ENCODE measurements around the gene CDC42BPG. TPM values are rescaled to one million over a fixed set of nuclear protein-coding genes. Genes with fewer than 3 reads are reported as not detected.

CDC42BPG gene
- total and polyA plus RNA-seq, 9 of the 15 experiments (the other 6 are each of a cell fraction or from before 2014, with no cell fraction given) = 0.04 to 8.8 (median 2.1) TPM

GRCh38 chr11:64855596-64856304, 11.3 kb upstream of the CDC42BPG start:
- POLR2A ChIA-PET = interaction anchor here (0.6 to 1.7 kb wide), 7 partner anchors 9 to 262 kb away, joined by 3 to 12 read pairs (median 4); partner anchors contain the start of genes CDC42BPG, EHD1 and ZNHIT2
- Histone ChIP-seq H2AFZ (ENCODE audit: low read depth, low read length) (no peak overlapping the region), H3K9ac (ENCODE audit: insufficient read depth in 1 of 2, low read depth in 2 of 2, low read length in 2 of 2) (peak overlapping the region; percentile 20 to 85; a peak in 3 of 4 replicates), H3K9me3 (replicated peaks; ENCODE audit: control insufficient read depth, insufficient read depth, low read depth, low read length) (no peaks in the 10 kb centered on the region), H3K4me2 (ENCODE audit: insufficient read depth, low read length) (peak overlapping the region; percentile 53; the same call in 1 of the 2 replicates), H3K79me2 (ENCODE audit: control insufficient read depth, insufficient read depth, low read length) (peaks cover 3% of the 10 kb centered on the region; the same call in 2 of the 3 replicates), H3K27me3 (ENCODE audit: control insufficient read depth in 2 of 2, insufficient read depth in 2 of 2, low read length in 2 of 2) (no peaks in the 10 kb centered on the region), H4K20me1 (replicated peaks; ENCODE audit: control insufficient read depth, insufficient read depth, low read length) (no peaks in the 10 kb centered on the region), H3K9me1 (ENCODE audit: control insufficient read depth, insufficient read depth, low read length) (no peaks in the 10 kb centered on the region), H3K27ac (ENCODE audit: extremely low read depth, low read depth, low read length) (peak overlapping the region; percentile 70; the same call in 2 of the 3 replicates), H3K4me3 (no peak overlapping the region), H3K36me3 (ENCODE audit: control insufficient read depth, insufficient read depth, low read length) (peaks cover 62% of the 10 kb centered on the region; the same call in 2 of the 3 replicates), H3K4me1 (replicated peaks in 1 of 2; ENCODE audit: control insufficient read depth in 2 of 2, insufficient read depth in 2 of 2, low read length in 2 of 2) (peaks cover 35 to 76% of the 10 kb centered on the region in 2 experiments)
- 79% methylated on average over 13 of the region's 22 CpGs for WGBS (ENCODE audit: insufficient coverage, low coverage, missing lambda C conversion rate)
- FAIRE-seq (peak; percentile 75), ATAC-seq (no peak), DNase-seq (ENCODE audit: extremely low read depth in 1 of 4, low spot score in 3 of 4) (no peak)
- intact Hi-C loops (cut with micrococcal nuclease) (no loop called here), in situ Hi-C loops (cut with MboI) (no loop called here)
- BruUV-seq (replicated peaks) = no TSS peak
- TF ChIP-seq RBFOX2 (IDR thresholded peaks at IDR 0.05; ENCODE audit: low read depth, low read length) (0 out of 2 replicates have a peak, but pooled peaks have one; percentile 36), NR2C1 (IDR thresholded peaks at IDR 0.05) (no peak), NR2C1 (tag; IDR thresholded peaks at IDR 0.05) (no peak), MTF1 (CRISPR knock-in tag; IDR thresholded peaks at IDR 0.05; ENCODE audit: borderline replicate concordance) (no peak), TCF15 (CRISPR knock-in tag; IDR thresholded peaks at IDR 0.05) (no peak)
- CTCF ChIA-PET (ENCODE audit: low intra/inter-chr PET ratio) = no interaction called here

Measured in K562 (cell line).